HEK293 (cell line): ENCODE measurements around the gene MEFV.
A peak's percentile ranks its signal among the peaks of the same experiment; 100 is the strongest.

ENCODE experiments used
- CTCF ChIA-PET: fragments of 350-600 bp; formaldehyde crosslinking; extraction: SDS; loops from one replicate; lab custom pipeline; 2021; ENCODE audit warnings: antibody characterized with exemption; lab: Yijun Ruan, JAX
- POLR2A ChIA-PET: fragments of 300-600 bp; formaldehyde crosslinking; extraction: SDS; loops from one replicate; lab custom pipeline; 2020; ENCODE audit warnings: antibody characterized with exemption, inconsistent platforms; lab: Yijun Ruan, JAX
- H3K27ac ChIP-seq: fragments of 200-500 bp; sonication (Bioruptor generic); 2 replicates; pipeline ENCODE4 v1.5.1; 2014; ENCODE audit warnings: low read depth, low read length, control low read depth, inconsistent platforms; ENCODE audit errors: extremely low read depth
- H3K36me3 ChIP-seq, 2 experiments: fragments of 200-500 bp in 1 of 2; sonication (Bioruptor generic) in 1 of 2; 1 replicate in 1 of 2; 2 replicates in 1 of 2; pipeline ENCODE4 v1.5.1; 2014 to 2017; ENCODE audit warnings: inconsistent platforms in 2 of 2, low read length in 2 of 2; ENCODE audit not compliant: control insufficient read depth in 2 of 2, insufficient read depth in 1 of 2
- H3K4me1 ChIP-seq: fragments of 200-500 bp; sonication (Bioruptor generic); 2 replicates; pipeline ENCODE4 v1.5.1; 2014; ENCODE audit warnings: mild to moderate bottlenecking, low read length, inconsistent platforms; ENCODE audit not compliant: control insufficient read depth, insufficient read depth
- H3K4me3 ChIP-seq: 2 replicates; pipeline ENCODE4 v1.5.1; 2011; ENCODE audit warnings: low read depth, mild to moderate bottlenecking, control low read depth, low read length, moderate library complexity
- H3K9me3 ChIP-seq: fragments of 200-500 bp; sonication (Bioruptor generic); 2 replicates; pipeline ENCODE4 v1.5.1; 2014; ENCODE audit warnings: low read depth, low read length, inconsistent platforms; ENCODE audit not compliant: control insufficient read depth, insufficient read depth
- GLIS1 ChIP-seq: fragments of 450-650 bp; formaldehyde crosslinking; IDR thresholded peaks from 2 replicates; pipeline ENCODE4 v1.5.1; 2016; ENCODE audit warnings: missing biosample characterization, missing genetic modification characterization
- SETDB1 ChIP-seq: IDR thresholded peaks from one replicate; pipeline ENCODE4 v1.6.1; 2017; ENCODE audit warnings: mild to moderate bottlenecking, low read length, moderate library complexity, mixed read lengths; ENCODE audit not compliant: insufficient read length
- SP3 ChIP-seq: fragments of 450-650 bp; formaldehyde crosslinking; IDR thresholded peaks from 2 replicates; pipeline ENCODE4 v1.5.1; 2016; ENCODE audit warnings: missing biosample characterization, missing genetic modification characterization
- WT1 ChIP-seq: fragments of 450-650 bp; formaldehyde crosslinking; IDR thresholded peaks from 2 replicates; pipeline ENCODE4 v1.5.1; 2016; ENCODE audit warnings: missing biosample characterization, missing genetic modification characterization
- YY2 ChIP-seq: fragments of 450-650 bp; formaldehyde crosslinking; IDR thresholded peaks from 2 replicates; pipeline ENCODE4 v1.5.1; 2016; ENCODE audit warnings: missing biosample characterization, missing genetic modification characterization
- ZBTB48 ChIP-seq: fragments of 450-650 bp; formaldehyde crosslinking; IDR thresholded peaks from 2 replicates; pipeline ENCODE4 v1.5.1; 2016; ENCODE audit warnings: missing biosample characterization, missing genetic modification characterization
- ZNF416 ChIP-seq: fragments of 450-650 bp; formaldehyde crosslinking; IDR thresholded peaks from 2 replicates; pipeline ENCODE4 v1.5.1; 2016; ENCODE audit warnings: missing biosample characterization, missing genetic modification characterization
- ZNF510 ChIP-seq: fragments of 450-650 bp; formaldehyde crosslinking; IDR thresholded peaks from 2 replicates; pipeline ENCODE4 v1.5.1; 2018; ENCODE audit warnings: mild to moderate bottlenecking, missing genetic modification characterization, missing biosample characterization; ENCODE audit not compliant: insufficient replicate concordance
- ZNF600 ChIP-seq: fragments of 450-650 bp; formaldehyde crosslinking; IDR thresholded peaks from 2 replicates; pipeline ENCODE4 v1.5.1; 2016; ENCODE audit warnings: missing biosample characterization, missing genetic modification characterization
- ZNF707 ChIP-seq: fragments of 450-650 bp; formaldehyde crosslinking; IDR thresholded peaks from 2 replicates; pipeline ENCODE4 v1.5.1; 2016; ENCODE audit warnings: missing biosample characterization, missing genetic modification characterization
- TF ChIP-seq, protein P1 (sequence below): fragments of 450-650 bp; formaldehyde crosslinking; IDR thresholded peaks from 2 replicates; pipeline ENCODE4 v1.5.1; 2016; ENCODE audit warnings: missing biosample characterization, missing genetic modification characterization
- TF ChIP-seq, protein P2 (sequence below): fragments of 450-650 bp; formaldehyde crosslinking; IDR thresholded peaks from 2 replicates; pipeline ENCODE4 v1.5.1; 2016; ENCODE audit warnings: missing biosample characterization, missing genetic modification characterization
- TF ChIP-seq, protein P3 (sequence below): fragments of 450-650 bp; formaldehyde crosslinking; IDR thresholded peaks from 2 replicates; pipeline ENCODE4 v1.5.1; 2016; ENCODE audit warnings: missing biosample characterization, missing genetic modification characterization
- TF ChIP-seq, protein P4 (sequence below): fragments of 450-650 bp; formaldehyde crosslinking; IDR thresholded peaks from 2 replicates; pipeline ENCODE4 v1.5.1; 2016; ENCODE audit warnings: missing biosample characterization, missing genetic modification characterization
- TF ChIP-seq, protein P5 (sequence below): fragments of 450-650 bp; formaldehyde crosslinking; IDR thresholded peaks from 2 replicates; pipeline ENCODE4 v1.5.1; 2017; ENCODE audit warnings: missing biosample characterization, missing genetic modification characterization
- TF ChIP-seq, protein P6 (sequence below): fragments of 450-650 bp; formaldehyde crosslinking; optimal IDR thresholded peaks from 2 replicates; pipeline ENCODE3; 2016; ENCODE audit warnings: missing biosample characterization, mild to moderate bottlenecking, missing genetic modification characterization

The MEFV gene

DNA sequence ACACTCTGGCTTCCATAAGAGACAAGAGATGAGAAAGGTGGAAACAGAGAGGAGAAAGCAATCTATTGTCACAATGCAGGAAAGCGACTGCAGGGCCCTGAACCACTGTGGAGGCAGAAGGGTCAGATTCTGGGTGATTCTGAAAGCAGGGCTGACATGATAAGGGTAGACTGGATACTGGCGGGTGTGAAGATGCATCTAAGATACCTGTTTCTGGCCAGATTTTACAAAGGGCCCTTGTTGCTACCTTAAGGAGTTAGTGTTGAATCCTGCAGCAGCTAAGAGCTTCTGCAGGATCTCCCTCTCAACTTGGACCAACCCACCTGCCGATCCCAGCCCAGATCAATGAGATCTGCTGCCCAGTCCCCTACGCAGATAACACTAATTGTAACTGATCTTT is 6.1 kb upstream of the MEFV start:
- Histone ChIP-seq H3K4me3 (no peak overlapping the region), H3K9me3 (no peaks in the 10 kb centered on the region), H3K27ac (no peak overlapping the region), H3K36me3 (no peaks in the 10 kb centered on the region), H3K4me1 (no peaks in the 10 kb centered on the region)
- ChIA-PET POLR2A (interaction anchor here (2.0 kb wide), 1 partner anchor 21 kb away, joined by 8 read pairs; the partner anchor contains the start of gene ZNF263), CTCF (interaction anchor here (0.6 kb wide), 1 partner anchor 224 kb away, joined by 4 read pairs; no protein-coding TSS in a partner anchor)
- TF ChIP-seq, protein P1, sequence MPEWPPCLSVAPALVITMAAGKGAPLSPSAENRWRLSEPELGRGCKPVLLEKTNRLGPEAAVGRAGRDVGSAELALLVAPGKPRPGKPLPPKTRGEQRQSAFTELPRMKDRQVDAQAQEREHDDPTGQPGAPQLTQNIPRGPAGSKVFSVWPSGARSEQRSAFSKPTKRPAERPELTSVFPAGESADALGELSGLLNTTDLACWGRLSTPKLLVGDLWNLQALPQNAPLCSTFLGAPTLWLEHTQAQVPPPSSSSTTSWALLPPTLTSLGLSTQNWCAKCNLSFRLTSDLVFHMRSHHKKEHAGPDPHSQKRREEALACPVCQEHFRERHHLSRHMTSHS (tag by site-specific recombination) = no peak
- TF ChIP-seq, protein P2, sequence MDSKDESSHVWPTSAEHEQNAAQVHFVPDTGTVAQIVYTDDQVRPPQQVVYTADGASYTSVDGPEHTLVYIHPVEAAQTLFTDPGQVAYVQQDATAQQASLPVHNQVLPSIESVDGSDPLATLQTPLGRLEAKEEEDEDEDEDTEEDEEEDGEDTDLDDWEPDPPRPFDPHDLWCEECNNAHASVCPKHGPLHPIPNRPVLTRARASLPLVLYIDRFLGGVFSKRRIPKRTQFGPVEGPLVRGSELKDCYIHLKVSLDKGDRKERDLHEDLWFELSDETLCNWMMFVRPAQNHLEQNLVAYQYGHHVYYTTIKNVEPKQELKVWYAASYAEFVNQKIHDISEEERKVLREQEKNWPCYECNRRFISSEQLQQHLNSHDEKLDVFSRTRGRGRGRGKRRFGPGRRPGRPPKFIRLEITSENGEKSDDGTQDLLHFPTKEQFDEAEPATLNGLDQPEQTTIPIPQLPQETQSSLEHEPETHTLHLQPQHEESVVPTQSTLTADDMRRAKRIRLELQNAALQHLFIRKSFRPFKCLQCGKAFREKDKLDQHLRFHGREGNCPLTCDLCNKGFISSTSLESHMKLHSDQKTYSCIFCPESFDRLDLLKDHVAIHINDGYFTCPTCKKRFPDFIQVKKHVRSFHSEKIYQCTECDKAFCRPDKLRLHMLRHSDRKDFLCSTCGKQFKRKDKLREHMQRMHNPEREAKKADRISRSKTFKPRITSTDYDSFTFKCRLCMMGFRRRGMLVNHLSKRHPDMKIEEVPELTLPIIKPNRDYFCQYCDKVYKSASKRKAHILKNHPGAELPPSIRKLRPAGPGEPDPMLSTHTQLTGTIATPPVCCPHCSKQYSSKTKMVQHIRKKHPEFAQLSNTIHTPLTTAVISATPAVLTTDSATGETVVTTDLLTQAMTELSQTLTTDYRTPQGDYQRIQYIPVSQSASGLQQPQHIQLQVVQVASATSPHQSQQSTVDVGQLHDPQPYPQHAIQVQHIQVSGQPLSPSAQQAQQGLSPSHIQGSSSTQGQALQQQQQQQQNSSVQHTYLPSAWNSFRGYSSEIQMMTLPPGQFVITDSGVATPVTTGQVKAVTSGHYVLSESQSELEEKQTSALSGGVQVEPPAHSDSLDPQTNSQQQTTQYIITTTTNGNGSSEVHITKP = peak; percentile 72
- no peak for TF ChIP-seq YY2 (tag by site-specific recombination)

DNA sequence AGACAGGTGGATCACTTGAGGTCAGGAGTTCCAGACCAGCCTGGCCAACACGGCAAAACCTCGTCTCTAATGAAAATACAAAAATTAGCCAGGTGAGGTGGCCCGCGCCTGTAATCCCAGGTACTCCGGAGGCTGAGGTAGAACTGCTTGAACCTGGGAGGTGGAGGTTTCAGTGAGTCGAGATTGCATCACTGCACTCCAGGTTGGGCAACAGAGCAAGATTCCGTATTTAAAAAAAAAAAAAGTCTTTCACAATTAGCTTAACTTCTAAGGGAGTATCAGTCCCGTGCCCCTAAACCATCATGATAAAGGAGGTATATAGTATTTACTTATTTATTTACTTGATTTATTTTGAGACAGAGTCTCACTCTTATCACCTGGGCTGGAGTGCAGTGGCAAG is 3.4 kb upstream of the MEFV start:
- H3K9me3 ChIP-seq = no peaks in the 10 kb centered on the region
- POLR2A ChIA-PET = no interaction called here
- TF ChIP-seq ZNF600 (tag by site-specific recombination) (no peak), YY2 (tag by site-specific recombination) (no peak), ZNF510 (tag by site-specific recombination) (no peak), ZBTB48 (no peak), ZNF707 (tag by site-specific recombination) (no peak), ZNF416 (no peak), SETDB1 (no peak)
- TF ChIP-seq, protein P3, sequence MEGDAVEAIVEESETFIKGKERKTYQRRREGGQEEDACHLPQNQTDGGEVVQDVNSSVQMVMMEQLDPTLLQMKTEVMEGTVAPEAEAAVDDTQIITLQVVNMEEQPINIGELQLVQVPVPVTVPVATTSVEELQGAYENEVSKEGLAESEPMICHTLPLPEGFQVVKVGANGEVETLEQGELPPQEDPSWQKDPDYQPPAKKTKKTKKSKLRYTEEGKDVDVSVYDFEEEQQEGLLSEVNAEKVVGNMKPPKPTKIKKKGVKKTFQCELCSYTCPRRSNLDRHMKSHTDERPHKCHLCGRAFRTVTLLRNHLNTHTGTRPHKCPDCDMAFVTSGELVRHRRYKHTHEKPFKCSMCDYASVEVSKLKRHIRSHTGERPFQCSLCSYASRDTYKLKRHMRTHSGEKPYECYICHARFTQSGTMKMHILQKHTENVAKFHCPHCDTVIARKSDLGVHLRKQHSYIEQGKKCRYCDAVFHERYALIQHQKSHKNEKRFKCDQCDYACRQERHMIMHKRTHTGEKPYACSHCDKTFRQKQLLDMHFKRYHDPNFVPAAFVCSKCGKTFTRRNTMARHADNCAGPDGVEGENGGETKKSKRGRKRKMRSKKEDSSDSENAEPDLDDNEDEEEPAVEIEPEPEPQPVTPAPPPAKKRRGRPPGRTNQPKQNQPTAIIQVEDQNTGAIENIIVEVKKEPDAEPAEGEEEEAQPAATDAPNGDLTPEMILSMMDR = no peak
- CTCF ChIA-PET = no interaction called here
- H3K36me3 ChIP-seq = no peaks in the 10 kb centered on the region
- H3K4me1 ChIP-seq = no peaks in the 10 kb centered on the region
- no peak overlapping the region for H3K27ac ChIP-seq
- no peak overlapping the region for H3K4me3 ChIP-seq

DNA sequence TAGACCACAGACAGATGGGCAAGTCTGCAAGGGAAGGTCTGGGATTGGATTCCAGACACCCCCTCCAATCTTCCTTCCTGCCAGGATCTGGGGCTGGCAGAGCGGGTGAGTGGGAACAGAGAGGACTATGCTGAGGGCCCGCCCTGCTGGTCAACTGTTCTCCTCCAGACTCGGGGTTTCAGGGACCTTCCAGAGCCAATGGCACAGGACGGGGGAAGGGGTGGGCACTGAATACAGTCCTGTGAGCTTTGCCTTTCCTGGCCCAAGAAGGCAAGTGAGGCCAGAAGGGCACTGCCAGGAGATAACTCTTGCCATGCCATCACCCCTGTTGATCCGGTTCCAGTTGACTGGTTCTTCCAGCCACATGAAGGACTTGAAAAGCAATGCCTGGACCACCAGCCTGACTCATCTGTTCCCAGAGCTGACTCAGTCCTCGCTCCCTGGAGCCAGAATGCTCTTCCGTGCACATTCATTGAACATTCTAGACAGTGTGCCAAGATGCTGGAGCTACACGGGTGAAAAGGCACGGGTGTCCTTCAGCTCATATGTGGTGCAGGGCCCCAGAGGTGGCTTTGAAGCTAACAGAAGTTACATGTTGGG is 533 bp upstream of the MEFV start:
- Histone ChIP-seq H3K4me3 (no peak overlapping the region), H3K36me3 (no peaks in the 10 kb centered on the region), H3K27ac (no peak overlapping the region), H3K4me1 (no peaks in the 10 kb centered on the region), H3K9me3 (no peaks in the 10 kb centered on the region)
- ChIA-PET POLR2A (no interaction called here), CTCF (interaction anchor here (1.7 kb wide), 1 partner anchor 10 kb away, joined by 5 read pairs; no protein-coding TSS in a partner anchor)
- TF ChIP-seq GLIS1 (tag by site-specific recombination) (no peak), SP3 (tag by site-specific recombination) (no peak), SETDB1 (no peak), WT1 (no peak)
- TF ChIP-seq, protein P4, sequence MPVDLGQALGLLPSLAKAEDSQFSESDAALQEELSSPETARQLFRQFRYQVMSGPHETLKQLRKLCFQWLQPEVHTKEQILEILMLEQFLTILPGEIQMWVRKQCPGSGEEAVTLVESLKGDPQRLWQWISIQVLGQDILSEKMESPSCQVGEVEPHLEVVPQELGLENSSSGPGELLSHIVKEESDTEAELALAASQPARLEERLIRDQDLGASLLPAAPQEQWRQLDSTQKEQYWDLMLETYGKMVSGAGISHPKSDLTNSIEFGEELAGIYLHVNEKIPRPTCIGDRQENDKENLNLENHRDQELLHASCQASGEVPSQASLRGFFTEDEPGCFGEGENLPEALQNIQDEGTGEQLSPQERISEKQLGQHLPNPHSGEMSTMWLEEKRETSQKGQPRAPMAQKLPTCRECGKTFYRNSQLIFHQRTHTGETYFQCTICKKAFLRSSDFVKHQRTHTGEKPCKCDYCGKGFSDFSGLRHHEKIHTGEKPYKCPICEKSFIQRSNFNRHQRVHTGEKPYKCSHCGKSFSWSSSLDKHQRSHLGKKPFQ (tag by site-specific recombination) = no peak
- TF ChIP-seq, protein P5, sequence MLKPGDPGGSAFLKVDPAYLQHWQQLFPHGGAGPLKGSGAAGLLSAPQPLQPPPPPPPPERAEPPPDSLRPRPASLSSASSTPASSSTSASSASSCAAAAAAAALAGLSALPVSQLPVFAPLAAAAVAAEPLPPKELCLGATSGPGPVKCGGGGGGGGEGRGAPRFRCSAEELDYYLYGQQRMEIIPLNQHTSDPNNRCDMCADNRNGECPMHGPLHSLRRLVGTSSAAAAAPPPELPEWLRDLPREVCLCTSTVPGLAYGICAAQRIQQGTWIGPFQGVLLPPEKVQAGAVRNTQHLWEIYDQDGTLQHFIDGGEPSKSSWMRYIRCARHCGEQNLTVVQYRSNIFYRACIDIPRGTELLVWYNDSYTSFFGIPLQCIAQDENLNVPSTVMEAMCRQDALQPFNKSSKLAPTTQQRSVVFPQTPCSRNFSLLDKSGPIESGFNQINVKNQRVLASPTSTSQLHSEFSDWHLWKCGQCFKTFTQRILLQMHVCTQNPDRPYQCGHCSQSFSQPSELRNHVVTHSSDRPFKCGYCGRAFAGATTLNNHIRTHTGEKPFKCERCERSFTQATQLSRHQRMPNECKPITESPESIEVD (tag by site-specific recombination) = no peak
- TF ChIP-seq, protein P6, sequence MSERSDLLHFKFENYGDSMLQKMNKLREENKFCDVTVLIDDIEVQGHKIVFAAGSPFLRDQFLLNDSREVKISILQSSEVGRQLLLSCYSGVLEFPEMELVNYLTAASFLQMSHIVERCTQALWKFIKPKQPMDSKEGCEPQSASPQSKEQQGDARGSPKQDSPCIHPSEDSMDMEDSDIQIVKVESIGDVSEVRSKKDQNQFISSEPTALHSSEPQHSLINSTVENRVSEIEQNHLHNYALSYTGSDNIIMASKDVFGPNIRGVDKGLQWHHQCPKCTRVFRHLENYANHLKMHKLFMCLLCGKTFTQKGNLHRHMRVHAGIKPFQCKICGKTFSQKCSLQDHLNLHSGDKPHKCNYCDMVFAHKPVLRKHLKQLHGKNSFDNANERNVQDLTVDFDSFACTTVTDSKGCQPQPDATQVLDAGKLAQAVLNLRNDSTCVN (tag by site-specific recombination) = no peak
